HG03103 (cell line): ENCODE measurements around the gene LRBA.
"Not testable (repeated sequence)": the region's sequence is repeated elsewhere in the genome, so short reads cannot be mapped to it uniquely, and the experiment has no call there.

Experiments used
- ATAC-seq: cut with Tn5 transposase; IDR thresholded peaks from one replicate; pipeline ENCODE4 v1.9.1; 2021; ENCODE audit warnings: low read depth; ENCODE audit not compliant: unreplicated experiment

Gene LRBA

DNA sequence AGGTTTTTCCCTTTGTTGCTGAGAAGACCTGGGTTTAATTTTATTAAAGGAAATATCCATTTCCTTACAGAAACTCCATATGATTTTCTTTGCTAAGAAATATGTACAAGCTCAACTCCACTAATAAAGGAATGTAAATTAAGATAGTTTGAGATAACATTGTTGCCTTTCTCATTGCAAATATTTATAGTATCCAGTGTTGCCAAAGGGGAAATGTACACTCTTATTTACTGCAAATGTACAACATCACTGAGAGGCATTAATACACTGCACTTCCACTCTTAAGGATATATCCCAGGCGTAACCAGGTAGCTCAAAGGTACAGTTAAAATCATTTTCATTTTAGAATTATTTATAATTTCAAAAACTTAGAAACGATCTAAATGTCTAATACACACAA lies 7.5 kb upstream of the LRBA start:
- no peak for ATAC-seq

DNA sequence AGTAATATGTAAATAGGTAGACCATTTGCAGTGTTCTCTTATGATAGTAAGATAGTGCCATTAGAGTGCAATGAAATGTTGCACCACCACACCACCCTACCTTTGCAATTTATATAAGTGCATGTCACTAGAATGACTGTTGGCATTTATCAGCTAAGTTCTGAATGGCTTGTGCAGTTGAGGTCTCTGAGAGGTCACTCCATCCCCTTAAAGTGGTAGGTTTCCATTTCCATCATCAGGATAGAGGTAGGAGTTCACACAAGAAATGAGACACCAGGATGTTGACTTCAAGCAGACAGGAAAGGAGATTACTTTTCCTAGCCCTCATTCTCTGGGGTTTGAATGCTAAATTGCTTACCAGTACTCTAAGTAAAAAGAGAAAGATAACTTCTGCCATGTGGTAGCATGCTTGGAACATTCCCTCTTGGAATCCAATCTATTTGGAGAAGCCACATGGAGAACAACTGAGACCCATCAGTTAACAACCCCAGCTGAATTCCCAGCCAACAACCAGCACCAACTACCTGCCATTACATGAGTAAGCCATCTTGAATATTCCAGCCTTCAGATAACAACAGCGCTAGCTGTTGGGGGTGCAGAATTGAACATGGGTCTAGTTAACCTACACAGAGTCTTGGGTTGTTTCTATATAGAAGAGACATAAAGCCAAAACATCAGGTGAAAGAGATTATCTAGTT lies 6.7 kb upstream of the LRBA start:
- no peak for ATAC-seq

DNA sequence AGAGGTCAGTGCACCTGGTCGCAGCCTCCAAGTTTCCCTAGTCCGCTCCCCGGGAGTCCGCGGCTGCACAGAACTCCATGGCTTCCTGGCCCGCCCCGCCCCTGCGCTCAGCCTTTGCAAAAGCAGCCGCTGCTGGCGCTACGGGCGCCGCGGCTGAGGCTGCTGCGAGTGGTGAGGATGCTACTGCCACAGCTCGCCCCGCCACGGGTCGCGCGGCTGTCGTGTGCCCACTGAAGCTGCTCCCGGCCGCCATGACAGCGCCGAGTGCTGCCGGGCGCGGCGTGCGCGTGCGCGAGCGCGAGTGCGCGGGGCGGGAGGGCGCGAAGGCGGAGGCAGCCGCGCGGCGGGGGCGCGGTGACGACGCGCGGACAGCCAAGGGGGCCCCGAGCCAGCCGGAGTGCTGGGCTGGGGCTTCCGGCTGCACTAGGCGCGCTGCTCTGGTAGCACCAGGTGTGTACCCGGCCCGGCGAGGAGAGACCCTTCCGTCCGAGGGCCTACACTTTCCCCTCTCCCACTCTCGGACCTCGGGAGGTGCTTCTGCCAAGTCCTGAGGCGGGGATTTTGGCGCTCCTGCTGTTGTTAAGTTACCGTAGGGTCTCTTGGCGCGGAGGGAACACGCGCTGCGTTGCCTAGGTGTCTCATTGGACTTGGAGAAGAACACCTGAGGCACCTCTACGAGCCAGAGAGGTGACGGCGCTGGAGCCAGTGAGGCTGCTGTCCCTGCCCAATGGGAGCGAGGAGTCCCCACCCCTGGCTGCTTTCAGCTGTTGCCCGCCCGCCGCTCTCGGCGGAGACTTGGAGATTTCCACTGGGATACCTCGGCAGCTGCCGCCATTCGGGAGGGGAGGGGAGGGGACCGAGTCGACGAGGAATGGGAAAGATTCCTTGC lies 619 bp upstream of the LRBA start:
- peak; percentile 69 for ATAC-seq

DNA sequence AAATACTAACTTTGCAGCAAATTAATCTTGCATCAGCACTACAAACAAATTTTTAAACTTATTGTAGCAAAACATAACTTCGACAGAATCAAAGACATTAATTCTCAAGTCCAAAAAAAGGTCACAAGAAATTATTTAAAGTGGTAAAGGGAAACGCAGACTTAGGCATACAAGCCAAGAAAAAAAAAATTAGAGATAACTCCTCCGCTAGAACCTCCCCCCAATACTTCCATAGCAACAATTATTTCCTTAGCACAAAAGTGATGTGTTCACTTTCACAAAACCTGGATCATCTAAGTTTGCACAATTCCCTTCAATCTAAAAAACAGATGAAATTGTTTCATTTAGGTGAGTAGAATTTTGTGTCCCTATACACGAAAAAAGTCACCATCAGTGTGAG lies 1.1 kb downstream of the LRBA start:
- ATAC-seq = no peak

- ATAC-seq = no peak
Measured at GRCh38 chr4:151013491-151013890, 1.6 kb downstream of the LRBA start.

DNA sequence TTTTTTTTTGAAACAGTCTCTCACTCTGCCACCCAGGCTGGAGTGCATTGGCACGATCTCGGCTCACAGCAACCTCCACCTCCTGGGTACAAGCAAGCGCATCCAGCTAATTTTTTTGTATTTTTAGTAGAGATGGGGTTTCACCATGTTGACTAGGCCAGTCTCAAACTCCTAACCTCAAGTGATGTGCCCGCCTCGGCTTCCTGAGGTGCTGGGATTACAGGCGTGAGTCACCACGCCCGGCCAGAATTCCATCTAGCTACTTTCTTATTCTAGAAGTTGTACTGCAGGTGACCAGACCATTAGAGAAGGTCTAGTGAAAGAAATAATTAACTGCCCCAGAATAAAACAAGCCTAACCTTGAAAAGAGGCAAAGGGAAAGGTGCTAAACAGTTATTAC lies 2.3 kb downstream of the LRBA start:
- ATAC-seq = no peak

DNA sequence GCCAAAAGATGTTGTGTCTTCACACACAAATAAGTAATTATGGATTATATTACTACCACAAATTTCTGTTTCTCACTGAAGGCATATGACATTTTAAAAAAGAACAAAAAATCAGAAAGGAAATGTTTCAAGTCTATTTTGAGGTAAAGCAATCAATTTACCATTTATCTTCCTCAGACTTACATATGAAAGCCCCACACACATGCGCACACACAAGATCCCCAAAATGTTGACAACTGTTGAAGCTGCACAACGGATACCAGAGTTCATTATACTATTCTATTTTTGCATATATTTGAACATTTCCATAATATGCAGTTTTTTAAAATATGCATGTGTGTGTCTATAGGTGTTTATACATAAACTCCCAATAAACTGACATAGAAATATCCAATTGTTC lies 2.7 kb downstream of the LRBA start:
- ATAC-seq = no peak

DNA sequence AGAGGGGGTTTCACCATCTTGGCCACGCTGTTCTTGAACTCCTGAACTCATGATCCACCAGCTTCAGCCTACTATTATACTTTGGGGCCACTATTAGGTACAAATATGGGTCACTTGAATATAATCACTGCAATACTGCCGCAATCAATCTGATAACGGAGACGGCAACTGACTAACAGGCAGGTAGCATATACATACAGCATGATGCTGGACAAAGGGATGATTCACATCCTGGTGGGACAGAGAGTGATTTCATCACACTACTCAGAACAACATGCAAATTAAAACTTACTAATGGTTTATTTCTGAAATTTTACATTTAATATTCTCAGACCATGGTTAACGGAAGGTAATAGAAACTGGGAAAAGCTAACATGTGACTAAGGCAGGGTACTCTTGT lies 10.9 kb downstream of the LRBA start:
- ATAC-seq = no peak

DNA sequence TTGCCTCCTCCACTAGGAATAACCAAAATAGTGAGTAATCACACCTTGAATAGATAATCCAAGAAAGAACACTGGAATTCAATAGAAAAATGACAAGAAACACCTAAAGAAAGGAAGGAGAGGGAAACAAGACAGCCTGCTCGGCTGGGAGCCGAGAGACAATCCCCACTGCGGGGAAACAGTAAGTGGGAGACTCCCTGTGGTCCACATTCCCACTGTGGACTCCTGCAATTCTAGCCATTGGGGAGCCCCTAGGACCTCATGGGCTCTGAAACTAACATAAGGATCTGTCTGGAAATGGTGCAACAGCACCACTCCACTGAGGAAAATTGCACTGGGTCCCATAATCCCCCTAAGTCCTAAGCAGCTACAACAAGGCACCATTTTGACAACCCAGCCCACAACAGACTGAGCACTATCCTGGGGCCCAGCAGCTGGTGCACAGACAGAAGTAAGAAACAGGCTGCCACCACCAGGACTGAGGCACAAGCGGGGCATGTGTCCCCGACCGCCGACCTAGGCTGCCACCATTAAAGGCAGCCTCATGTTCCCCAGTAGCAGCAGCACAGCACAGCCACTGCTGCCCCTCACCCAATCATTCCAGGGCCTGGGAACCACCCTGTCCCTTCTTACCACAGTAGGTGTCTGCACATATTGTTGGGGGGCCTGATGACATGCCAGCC lies 14.2 kb downstream of the LRBA start:
- ATAC-seq = no peak

DNA sequence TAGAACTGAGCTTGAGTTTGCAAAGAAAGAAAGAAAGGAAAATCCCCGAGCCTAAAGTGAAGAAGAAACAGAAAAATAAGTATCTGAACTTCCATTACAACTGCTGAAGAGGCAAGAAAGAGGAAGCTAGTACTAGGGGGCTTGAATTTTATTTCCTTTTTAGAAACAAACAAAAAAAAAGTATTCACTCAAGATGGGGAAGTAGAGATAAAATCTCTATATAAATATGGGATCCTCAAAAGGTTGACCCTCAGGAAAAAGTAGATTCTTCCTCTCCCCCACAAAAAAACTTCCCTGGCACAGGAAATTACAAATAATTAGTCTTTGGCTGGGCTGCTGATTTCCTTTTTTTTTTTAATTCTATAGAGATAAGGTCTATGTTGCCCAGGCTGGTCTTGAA lies 16.0 kb downstream of the LRBA start:
- no peak for ATAC-seq

DNA sequence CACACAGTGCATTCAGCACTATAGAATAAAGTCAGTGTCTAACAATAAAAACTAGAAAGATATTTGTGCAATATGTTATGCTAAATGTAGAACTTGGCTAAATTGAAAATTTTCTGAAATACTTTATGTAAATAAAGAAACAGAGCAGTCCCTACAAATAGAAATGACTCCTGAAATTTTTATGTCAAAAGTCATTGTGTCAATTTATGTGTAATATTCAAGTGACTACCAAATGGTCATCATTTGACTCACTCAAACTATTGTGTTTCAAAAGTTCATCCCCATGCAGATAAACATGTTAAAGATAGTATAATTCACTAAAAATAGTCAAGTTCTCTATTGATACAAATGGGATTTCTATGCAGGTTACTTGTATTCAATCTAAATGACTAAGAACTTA lies 17.9 kb downstream of the LRBA start:
- ATAC-seq = no peak

DNA sequence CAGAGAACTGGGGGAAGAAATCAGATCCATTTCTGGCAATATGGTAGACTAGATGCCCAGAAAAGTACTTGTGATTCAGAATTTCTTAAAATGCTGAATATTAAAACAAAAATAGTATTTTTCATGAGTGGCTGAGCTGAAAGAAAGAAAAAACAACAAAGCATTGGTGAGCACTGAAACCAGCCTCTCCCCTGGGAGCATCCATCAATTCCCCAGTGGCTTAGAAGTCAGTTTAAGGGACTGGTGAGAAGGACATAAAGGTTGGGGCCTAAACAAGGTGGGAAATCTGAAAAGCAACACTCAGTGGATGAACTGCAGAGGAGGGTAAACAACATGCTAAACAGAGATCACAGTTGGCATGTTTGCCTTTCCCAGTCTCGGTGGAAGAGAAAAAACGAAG lies 20.4 kb downstream of the LRBA start:
- ATAC-seq = no peak

DNA sequence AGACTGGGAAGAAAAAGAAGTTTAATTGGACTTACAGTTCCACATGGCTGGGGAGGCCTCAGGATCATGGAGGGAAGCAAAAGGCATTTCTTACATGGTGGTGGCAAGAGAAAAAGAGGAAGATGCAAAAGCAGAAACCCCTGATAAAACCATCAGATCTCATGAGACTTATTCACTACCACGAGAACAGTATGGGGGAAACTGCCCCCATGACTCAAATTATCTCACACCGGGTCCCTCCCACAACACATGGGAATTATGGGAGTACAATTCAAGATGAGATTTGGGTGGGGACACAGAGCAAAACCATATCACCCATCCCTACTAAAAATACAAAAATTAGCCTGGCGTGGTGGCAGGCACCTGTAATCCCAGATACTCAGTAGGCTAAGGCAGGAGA lies 21.5 kb downstream of the LRBA start:
- ATAC-seq = not testable (repeated sequence)

GRCh38 chr4:150990993-150991392 lies 24.1 kb downstream of the LRBA start:
- no peak for ATAC-seq

GRCh38 chr4:150990250-150990649 lies 24.8 kb downstream of the LRBA start:
- no peak for ATAC-seq

DNA sequence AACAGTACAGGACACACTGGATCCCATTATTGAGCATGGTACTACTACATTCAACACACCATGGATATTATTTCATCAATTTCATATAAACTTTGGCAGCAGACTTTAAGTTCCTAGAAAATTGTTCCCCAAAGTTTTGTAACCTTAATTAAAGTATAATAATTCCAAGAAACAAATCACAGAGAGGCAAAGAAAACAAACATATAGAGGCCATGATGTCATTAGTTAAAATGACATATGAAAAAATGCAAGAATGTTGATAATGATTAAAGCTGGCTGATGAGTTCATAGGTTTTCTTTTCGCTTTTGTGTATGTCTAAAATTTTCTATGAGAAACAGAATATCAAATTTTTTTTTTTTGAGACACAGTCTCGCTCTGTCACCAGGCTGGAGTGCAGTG lies 26.8 kb downstream of the LRBA start:
- ATAC-seq = no peak

- no peak for ATAC-seq
Measured at GRCh38 chr4:150987204-150987603, 27.9 kb downstream of the LRBA start.

DNA sequence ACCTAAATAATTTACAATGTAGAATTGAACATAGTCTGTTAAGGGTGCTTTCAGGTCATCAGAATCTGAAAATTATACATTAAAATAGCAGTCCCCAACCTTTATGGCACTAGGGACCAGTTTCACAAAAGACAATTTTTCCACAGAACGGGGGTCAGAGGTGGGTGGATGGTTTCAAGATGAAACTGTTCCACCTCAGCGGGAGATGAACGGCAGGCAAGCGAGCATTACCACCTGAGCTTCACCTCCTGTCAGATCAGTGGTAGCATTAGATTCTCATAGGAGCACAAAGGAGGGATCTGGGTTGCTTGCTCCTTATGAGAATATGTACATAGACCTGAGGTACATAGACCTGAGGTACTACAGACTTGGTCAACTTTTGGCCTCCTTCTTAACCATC lies 29.0 kb downstream of the LRBA start:
- ATAC-seq = peak; percentile 55

DNA sequence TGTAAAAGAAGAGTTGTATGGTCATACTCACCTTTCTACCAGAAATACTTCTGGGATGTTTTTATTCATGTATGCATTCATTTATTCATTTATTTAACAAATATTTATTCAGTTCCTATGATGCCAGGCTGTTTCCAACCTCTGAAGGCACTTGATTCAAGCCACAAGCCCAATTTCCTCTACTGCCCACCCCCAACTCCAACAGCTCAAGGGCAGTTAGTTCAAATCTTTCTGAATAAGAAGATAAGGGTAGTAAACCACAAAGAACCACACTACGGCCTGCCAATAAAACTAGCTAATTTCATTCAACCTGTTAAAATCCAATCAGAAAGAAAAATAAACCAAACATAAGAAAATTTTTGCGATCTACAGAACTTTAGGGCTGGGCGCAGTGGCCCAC lies 31.2 kb downstream of the LRBA start:
- no peak for ATAC-seq

GRCh38 chr4:150982557-150983233 lies 32.4 kb downstream of the LRBA start:
- ATAC-seq = no peak
